Thyroid gland (tissue), 4 donors: ENCODE measurements around the gene EI24. TPM values are rescaled to one million over a fixed set of nuclear protein-coding genes. Genes with fewer than 3 reads are reported as not detected.
A peak's percentile ranks its signal among the peaks of the same experiment; 100 is the strongest.

Source experiments
- DNase-seq, 2 donors: peaks; one replicate each; pipeline ENCODE4 v3.0.0-alpha.2; 2019
- H3K27ac ChIP-seq, 3 donors: fragments of 200-600 bp; sonication (generic); 1 replicate in 2 of 3; 2 replicates in 1 of 3; pipeline ENCODE4 v1.5.1; 2016 to 2019; ENCODE audit warnings: mild to moderate bottlenecking in 1 of 3, moderate library complexity in 1 of 3
- H3K27me3 ChIP-seq: fragments of 200-600 bp; sonication (generic); one replicate; pipeline ENCODE4 v1.5.1; 2019
- H3K36me3 ChIP-seq, 2 donors: fragments of 200-600 bp; sonication (generic); one replicate each; pipeline ENCODE4 v1.5.1; 2016 to 2019
- H3K4me1 ChIP-seq, 2 donors: fragments of 200-600 bp; sonication (generic); one replicate each; pipeline ENCODE4 v1.5.1; 2017 to 2019
- H3K4me3 ChIP-seq, 3 donors: fragments of 200-600 bp; sonication (generic); replicated peaks in 1 of 3; 1 replicate in 2 of 3; 2 replicates in 1 of 3; pipeline ENCODE4 v1.5.1; 2016; ENCODE audit warnings: mild to moderate bottlenecking in 1 of 3
- H3K9me3 ChIP-seq: fragments of 200-600 bp; sonication (generic); one replicate; pipeline ENCODE4 v1.5.1; 2017
- CTCF ChIP-seq, 6 experiments: fragments of 200-600 bp in 3 of 6; fragments of 450-650 bp in 3 of 6; sonication (generic) in 3 of 6; IDR thresholded peaks; one replicate each; pipeline ENCODE4 v1.5.1; 2016 to 2019; ENCODE audit warnings: antibody characterized with exemption in 6 of 6, mild to moderate bottlenecking in 2 of 6, inconsistent platforms in 1 of 6, moderate library complexity in 1 of 6
- POLR2A ChIP-seq, 2 donors: fragments of 450-650 bp; IDR thresholded peaks; one replicate each; pipeline ENCODE4 v1.6.1; 2017; ENCODE audit warnings: antibody characterized with exemption in 2 of 2, mild to moderate bottlenecking in 2 of 2, moderate library complexity in 1 of 2
- WGBS, 2 donors: methylation state at CpG; one replicate each; pipeline ENCODE4 v1.1.5; 2017; 5-methylcytosine and 5-hydroxymethylcytosine counted together
- intact Hi-C: fragments of 100-400 bp; cut with DNase I; formaldehyde crosslinking; loops from one replicate; pipeline ENCODE4 v1.15.1; 2023
- total RNA-seq, 4 donors: library from RNA; depleted of rRNA; stranded (reverse); fragments of >200 nt; gene quantifications; one replicate each; pipeline ENCODE4 v1.2.3, GENCODE V29; 2016

The EI24 gene
- total RNA-seq, 4 donors from 2014 or later = 35.7 to 75.8 (median 52.8) TPM

DNA sequence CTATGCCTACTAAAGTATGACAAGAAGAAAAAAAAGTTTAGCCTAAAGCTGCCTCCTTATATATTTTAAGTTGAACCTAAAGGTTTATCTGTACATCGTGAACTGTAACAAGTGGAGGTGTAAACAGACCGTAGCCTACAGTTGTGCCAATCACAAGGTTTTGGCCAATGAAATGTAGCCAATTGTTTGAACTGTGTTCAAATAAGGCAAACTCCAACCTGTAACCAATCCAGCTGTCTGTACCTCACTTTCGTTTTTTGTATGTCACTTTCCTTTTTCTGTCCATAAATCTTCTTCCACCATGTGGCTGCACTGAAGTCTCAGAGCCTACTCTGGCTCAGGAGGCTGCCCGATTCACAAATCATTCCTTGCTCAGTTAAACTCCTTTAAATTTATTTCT lies 6.8 kb upstream of the EI24 start:
- Histone ChIP-seq H3K4me1 (no peaks in the 10 kb centered on the region), H3K4me3 (no peak overlapping the region), H3K9me3 (no peaks in the 10 kb centered on the region), H3K27ac (no peak overlapping the region), H3K27me3 (no peaks in the 10 kb centered on the region), H3K36me3 (no peaks in the 10 kb centered on the region)
- TF ChIP-seq POLR2A (IDR thresholded peaks at IDR 0.05) (no peak), CTCF (IDR thresholded peaks at IDR 0.05) (no peak)
- intact Hi-C loops = no loop called here
- no peak for DNase-seq
- 82 to 83% methylated on average over 4 of the region's 4 CpGs for WGBS, 2 donors

DNA sequence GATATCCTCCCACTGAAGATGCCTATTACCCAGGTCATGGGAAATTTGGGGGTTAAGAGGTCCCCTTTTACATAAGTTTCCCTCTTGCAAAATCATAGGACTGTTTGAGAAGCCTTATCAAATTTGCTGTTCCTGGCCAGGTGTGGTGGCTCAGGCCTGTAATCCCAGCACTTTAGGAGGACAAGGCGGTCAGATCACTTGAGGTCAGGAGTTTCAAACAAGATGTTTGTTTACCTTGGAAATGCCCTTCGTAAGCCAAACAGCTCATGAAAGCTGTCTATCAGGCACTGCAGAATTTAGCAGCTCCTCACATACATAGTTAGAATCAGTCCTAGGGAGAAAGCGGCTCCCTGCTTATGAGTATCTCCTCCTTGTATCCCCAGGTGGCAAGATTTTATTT lies 4.9 kb upstream of the EI24 start:
- Histone ChIP-seq H3K36me3 (no peaks in the 10 kb centered on the region), H3K4me1 (peaks cover 0 to 3% of the 10 kb centered on the region in 2 donors), H3K4me3 (no peak overlapping the region), H3K27ac (no peak overlapping the region), H3K9me3 (no peaks in the 10 kb centered on the region), H3K27me3 (no peaks in the 10 kb centered on the region)
- 79 to 80% methylated on average over 2 to 3 of the region's 3 CpGs for WGBS, 2 donors
- intact Hi-C loops = no loop called here
- no peak for DNase-seq
- TF ChIP-seq POLR2A (IDR thresholded peaks at IDR 0.05) = no peak
- no peak for TF ChIP-seq CTCF (IDR thresholded peaks at IDR 0.05)

DNA sequence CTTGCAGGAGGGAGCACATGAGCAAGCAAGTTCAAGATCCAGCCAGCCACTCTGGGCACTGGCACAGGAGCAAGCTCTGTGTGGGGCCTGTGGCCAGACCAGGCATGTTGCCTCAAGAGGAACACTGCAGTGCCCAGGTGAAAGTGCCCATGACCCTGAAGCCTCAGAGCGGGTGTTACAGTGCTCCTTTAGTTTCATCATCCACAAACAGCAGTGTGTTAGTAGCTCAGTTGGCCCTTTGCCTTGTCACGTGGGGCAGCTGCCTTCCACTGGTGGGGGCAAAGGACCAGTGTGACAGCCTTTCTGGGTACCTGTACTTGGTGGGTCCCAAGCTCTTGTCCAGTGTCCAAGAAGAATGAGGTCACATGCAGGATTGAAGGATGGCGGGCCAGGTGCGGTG lies 3.0 kb upstream of the EI24 start:
- intact Hi-C loops = no loop called here
- Histone ChIP-seq H3K4me1 (peaks cover 12 to 13% of the 10 kb centered on the region in 2 donors), H3K9me3 (no peaks in the 10 kb centered on the region), H3K36me3 (no peaks in the 10 kb centered on the region), H3K27me3 (no peaks in the 10 kb centered on the region), H3K4me3 (no peak overlapping the region), H3K27ac (no peak overlapping the region)
- DNase-seq = no peak
- TF ChIP-seq POLR2A (IDR thresholded peaks at IDR 0.05) = no peak
- TF ChIP-seq CTCF (IDR thresholded peaks at IDR 0.05) = no peak
- WGBS, 2 donors = 95 to 100% methylated on average over 4 of the region's 4 CpGs

GRCh38 chr11:125569915-125570621 lies 791 bp downstream of the EI24 start:
- no peak for TF ChIP-seq CTCF (IDR thresholded peaks at IDR 0.05)
- no peak for TF ChIP-seq POLR2A (IDR thresholded peaks at IDR 0.05)

GRCh38 chr11:125570952-125571351 lies 1.7 kb downstream of the EI24 start:
- Histone ChIP-seq H3K27ac (no peak overlapping the region), H3K4me1 (peaks cover 12 to 13% of the 10 kb centered on the region in 2 donors), H3K36me3 (peaks cover 15 to 20% of the 10 kb centered on the region in 2 donors), H3K27me3 (no peaks in the 10 kb centered on the region), H3K9me3 (no peaks in the 10 kb centered on the region), H3K4me3 (no peak overlapping the region)
- 70 to 86% methylated on average over 2 of the region's 2 CpGs for WGBS, 2 donors
- no peak for DNase-seq
- intact Hi-C loops = no loop called here
- no peak for TF ChIP-seq POLR2A (IDR thresholded peaks at IDR 0.05)
- TF ChIP-seq CTCF (IDR thresholded peaks at IDR 0.05) = no peak

More at GRCh38 chr11:125569915-125570621, 791 bp downstream of the EI24 start:
- intact Hi-C loops = no loop called here
- Histone ChIP-seq H3K27me3 (no peaks in the 10 kb centered on the region), H3K9me3 (no peaks in the 10 kb centered on the region), H3K36me3 (peaks cover 7 to 14% of the 10 kb centered on the region in 2 donors), H3K4me1 (peaks cover 12 to 13% of the 10 kb centered on the region in 2 donors), H3K4me3 (peak overlapping the region; percentile 77 to 94 (median 89)), H3K27ac (peak overlapping the region; percentile 57 to 82 (median 76))
- 2 to 4% methylated on average over 9 of the region's 9 CpGs for WGBS, 2 donors
- no peak for DNase-seq
